ENCODE measurements around the gene KCNK5.

GRCh38 chr6:39182604-39183003, 46.7 kb downstream of the KCNK5 start:
- TF ChIP-seq CTCF (IDR thresholded peaks at IDR 0.05; ENCODE audit: poor library complexity, severe bottlenecking): no peak
- no peak for TF ChIP-seq MXI1 (conservative IDR thresholded peaks at IDR 0.05; ENCODE audit: poor library complexity, severe bottlenecking)

Measured in neural cell (in vitro differentiated cells).